LNCAP (cell line): ENCODE results near the gene HPS5.

Experiments
- CTCF ChIP-seq: fragments of 450-650 bp; IDR thresholded peaks from 2 replicates; pipeline ENCODE4 v1.5.1; 2017; ENCODE audit warnings: mild to moderate bottlenecking

The HPS5 gene

DNA sequence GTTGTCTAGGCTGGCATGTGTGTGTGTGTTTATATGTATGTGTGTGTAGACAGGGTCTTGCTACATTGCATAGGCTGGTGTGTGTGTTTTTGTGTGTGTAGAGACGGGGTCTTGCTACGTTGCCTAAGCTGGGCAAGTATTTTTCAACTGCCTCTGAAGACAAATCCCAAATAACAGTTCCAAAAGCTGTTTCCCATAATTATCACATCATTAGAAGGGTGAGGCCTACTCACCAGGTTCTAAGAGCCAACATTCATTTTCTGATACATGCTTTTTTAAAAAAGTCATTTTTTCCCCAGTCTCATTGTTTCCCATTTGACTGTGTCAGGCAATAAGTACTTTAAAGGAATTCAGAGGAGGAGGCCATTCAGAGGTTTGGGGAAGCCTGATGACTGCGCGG lies 33.0 kb downstream of the HPS5 start:
- no peak for TF ChIP-seq CTCF

GRCh38 chr11:18285841-18286240 lies 36.1 kb downstream of the HPS5 start:
- TF ChIP-seq CTCF: no peak

DNA sequence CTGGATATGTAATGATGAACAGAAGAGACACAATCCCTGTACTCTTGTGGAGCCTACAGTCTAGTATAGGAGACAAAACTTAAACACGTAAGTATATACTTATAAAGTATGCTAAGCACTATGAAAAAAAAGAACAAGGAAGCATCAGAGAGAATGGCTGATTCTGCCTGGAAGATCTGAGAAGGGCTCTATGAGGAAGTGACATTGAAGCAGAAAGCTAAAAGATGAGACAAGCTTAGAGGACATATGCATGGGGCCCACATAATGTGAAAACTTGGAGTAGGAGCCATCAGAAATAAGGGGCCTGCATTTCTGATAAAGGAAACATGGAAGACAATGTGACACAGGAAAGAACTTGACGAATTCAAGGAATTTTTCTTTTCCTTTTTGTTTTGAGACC lies 39.3 kb downstream of the HPS5 start:
- no peak for TF ChIP-seq CTCF

DNA sequence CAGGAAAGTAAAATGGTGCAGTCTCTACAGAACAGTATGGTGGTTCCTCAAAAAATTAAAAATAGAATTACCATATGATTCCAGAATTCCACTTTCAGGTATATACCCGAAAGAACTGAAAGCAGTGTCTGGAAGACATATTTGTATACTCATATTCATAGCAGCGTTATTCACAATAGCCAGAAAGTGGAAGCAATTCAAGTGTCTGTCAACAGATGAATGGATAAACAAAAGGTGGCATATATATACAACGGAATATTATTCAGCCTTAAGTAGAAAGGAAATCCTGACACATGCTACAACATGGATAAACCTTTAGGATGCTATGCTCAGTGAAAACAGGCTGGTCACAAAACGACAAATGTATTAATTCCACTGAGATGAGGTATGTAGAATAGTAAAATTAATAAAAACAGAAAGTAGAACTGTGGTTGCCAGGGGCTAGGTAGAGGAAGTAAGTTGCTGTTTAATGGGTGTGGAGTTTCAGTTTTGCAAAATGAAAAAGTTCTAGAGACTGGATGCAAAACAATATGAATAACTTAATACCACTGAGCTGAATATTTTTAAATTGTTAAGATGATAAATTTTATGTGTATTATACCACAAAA lies 41.4 kb downstream of the HPS5 start:
- no peak for TF ChIP-seq CTCF

- TF ChIP-seq CTCF: no peak
These were observed 44.2 kb downstream of the HPS5 start for GRCh38 chr11:18277565-18278271.

GRCh38 chr11:18271206-18271605 lies 50.7 kb downstream of the HPS5 start:
- TF ChIP-seq CTCF: no peak

DNA sequence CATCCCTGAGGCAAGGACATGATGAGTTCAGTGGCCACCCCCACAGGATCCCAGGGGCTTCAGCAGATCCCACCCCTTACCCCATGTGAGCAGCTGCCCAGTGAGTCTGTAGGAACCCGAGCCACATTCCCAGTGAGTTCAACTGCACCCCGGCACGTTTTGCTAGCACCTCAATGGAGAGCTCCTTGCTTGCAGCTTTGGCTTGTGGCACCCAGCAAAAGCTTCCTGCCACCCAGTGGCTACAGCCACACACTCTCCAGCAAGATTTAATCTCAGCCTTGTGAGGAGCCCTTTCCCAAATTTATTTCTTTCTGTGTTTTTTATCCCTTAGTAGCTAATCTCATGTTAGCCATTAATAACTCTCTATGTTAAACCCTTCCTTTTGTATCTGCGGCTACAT lies 51.8 kb downstream of the HPS5 start:
- TF ChIP-seq CTCF: no peak
